Endodermal cell (in vitro differentiated cells): ENCODE results near the gene LMTK2. TPM values are rescaled to one million over a fixed set of nuclear protein-coding genes. Genes with fewer than 3 reads are reported as not detected.

Source experiments
- DNase-seq: peaks from one replicate; pipeline ENCODE4 v3.0.0-alpha.2; 2017
- H3K27ac ChIP-seq: 2 replicates; pipeline ENCODE4 v1.5.1; 2013; ENCODE audit warnings: mild to moderate bottlenecking, low read depth, low read length, moderate library complexity
- H3K27me3 ChIP-seq: 2 replicates; pipeline ENCODE4 v1.6.1; 2013; ENCODE audit warnings: mild to moderate bottlenecking, low read length, moderate library complexity; ENCODE audit not compliant: insufficient read depth, control insufficient read depth, poor library complexity, severe bottlenecking
- H3K36me3 ChIP-seq: 2 replicates; pipeline ENCODE4 v1.7.0; 2013; ENCODE audit warnings: mild to moderate bottlenecking, low read length, moderate library complexity; ENCODE audit not compliant: control insufficient read depth, insufficient read depth
- H3K4me1 ChIP-seq: one replicate; pipeline ENCODE4 v1.7.0; 2013; ENCODE audit warnings: low read length; ENCODE audit not compliant: control insufficient read depth, insufficient read depth
- H3K4me3 ChIP-seq: 2 replicates; pipeline ENCODE4 v1.5.1; 2013; ENCODE audit warnings: mild to moderate bottlenecking, low read length, moderate library complexity
- H3K9ac ChIP-seq: 2 replicates; pipeline ENCODE4 v1.6.1; 2013; ENCODE audit warnings: mild to moderate bottlenecking, low read length, moderate library complexity; ENCODE audit not compliant: poor library complexity, severe bottlenecking; ENCODE audit errors: extremely low read depth
- H3K9me3 ChIP-seq: 2 replicates; pipeline ENCODE4 v1.6.1; 2013; ENCODE audit warnings: mild to moderate bottlenecking, low read length, moderate library complexity; ENCODE audit not compliant: control insufficient read depth
- H3K27ac Mint-ChIP-seq: 2 replicates; pipeline ENCODE4 v1.8.0; 2020; ENCODE audit warnings: mixed read lengths
- H3K27me3 Mint-ChIP-seq: 2 replicates; pipeline ENCODE4 v1.8.0; 2021; ENCODE audit warnings: mild to moderate bottlenecking, mixed read lengths; ENCODE audit not compliant: insufficient read depth
- H3K36me3 Mint-ChIP-seq: 2 replicates; pipeline ENCODE4 v1.8.0; 2020; ENCODE audit warnings: low read depth, mixed read lengths
- H3K4me1 Mint-ChIP-seq: 2 replicates; pipeline ENCODE4 v1.8.0; 2020; ENCODE audit warnings: mixed read lengths
- H3K4me3 Mint-ChIP-seq: 2 replicates; pipeline ENCODE4 v1.8.0; 2020; ENCODE audit warnings: mild to moderate bottlenecking, moderate library complexity, mixed read lengths
- H3K9me3 Mint-ChIP-seq: 2 replicates; pipeline ENCODE4 v1.8.0; 2020; ENCODE audit warnings: mild to moderate bottlenecking, mixed read lengths
- WGBS, 2 experiments: methylation state at CpG; one replicate each; pipeline versions ENCODE4 v1.1.5 to v1.1.7; 2013; ENCODE audit warnings: missing lambda C conversion rate in 2 of 2, mixed read lengths in 1 of 2; ENCODE audit not compliant: insufficient coverage in 1 of 2, insufficient read length in 1 of 2; 5-methylcytosine and 5-hydroxymethylcytosine counted together
- total RNA-seq, 2 donors: library from RNA; stranded (reverse); fragmentation: NEBNext Ultra II Directional in 1 of 2; extraction: Animal tissue kit (Norgen Biotek cat#: 25700) in 1 of 2; gene quantifications; 2 replicates in 1 of 2; 3 replicates in 1 of 2; pipeline ENCODE4 v1.2.1, GENCODE V29; 2021
- TF ChIP-seq, protein P1 (sequence below): fragments of 200-600 bp; sonication (generic); conservative IDR thresholded peaks from 2 replicates; pipeline ENCODE4 v1.5.0; 2021; ENCODE audit warnings: antibody characterized with exemption, mild to moderate bottlenecking

The LMTK2 gene
- total RNA-seq, 2 donors from 2014 or later, result 23.5 to 25.6 TPM

DNA sequence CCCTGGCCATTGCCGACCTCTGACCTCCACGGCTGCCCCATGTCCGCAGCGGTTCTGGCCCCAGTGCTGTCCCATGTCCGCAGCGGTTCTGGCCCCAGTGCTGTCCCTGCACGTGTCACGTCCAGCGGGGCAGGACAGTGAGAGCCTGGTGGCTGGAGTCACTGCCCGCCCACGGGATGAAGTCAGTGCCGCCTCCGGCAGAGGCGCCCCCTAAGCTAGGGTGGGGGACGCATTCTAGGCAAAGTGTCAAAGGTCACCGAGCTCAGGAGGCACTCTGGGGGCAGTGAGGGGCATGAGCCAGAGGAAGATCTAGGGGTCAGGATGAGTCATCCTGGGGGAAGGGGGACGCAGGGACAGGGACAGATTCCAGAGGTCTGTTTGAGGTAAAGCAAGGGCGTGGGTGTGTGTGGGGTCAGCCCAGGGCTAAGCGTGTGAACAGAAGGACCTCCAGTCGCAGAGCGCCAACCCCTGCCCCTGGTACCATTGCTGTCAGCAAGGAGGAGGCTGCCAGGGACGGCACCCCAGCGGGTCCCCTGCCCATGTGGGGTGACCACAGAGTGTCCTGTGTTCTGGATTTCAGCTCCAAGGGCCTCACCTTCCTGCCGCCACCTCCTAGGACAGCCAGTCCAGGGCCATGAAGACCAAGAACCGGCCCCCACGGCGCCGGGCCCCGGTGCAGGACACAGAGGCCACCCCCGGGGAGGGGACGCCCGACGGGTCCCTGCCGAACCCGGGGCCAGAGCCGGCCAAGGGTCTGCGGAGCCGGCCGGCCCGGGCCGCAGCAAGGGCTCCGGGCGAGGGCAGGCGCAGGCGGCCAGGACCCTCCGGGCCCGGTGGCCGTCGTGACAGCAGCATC lies 105.2 kb downstream of the LMTK2 start:
- peak; percentile 60 for DNase-seq
- H3K4me3 Mint-ChIP-seq, result peak overlapping the region; percentile 52
- 89 to 90% methylated on average over 18 to 49 of the region's 49 CpGs for WGBS, 2 experiments

DNA sequence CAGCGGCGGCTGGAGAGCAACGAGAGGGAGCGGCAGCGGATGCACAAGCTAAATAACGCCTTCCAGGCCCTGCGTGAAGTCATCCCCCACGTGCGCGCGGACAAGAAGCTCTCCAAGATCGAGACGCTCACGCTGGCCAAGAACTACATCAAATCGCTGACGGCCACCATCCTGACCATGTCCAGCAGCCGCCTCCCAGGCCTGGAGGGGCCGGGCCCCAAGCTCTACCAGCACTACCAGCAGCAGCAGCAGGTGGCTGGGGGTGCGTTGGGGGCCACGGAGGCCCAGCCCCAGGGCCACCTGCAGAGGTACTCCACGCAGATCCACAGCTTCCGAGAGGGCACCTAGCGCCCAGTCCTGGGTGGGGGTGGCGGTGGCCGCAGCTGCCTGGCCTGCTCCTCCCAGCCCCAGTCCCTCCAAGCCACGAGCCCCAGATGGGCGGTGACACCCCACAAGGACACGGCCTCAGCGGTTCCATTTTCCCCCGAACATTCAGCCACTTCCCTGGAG lies 105.9 kb downstream of the LMTK2 start:
- Histone ChIP-seq H3K36me3 (no peaks in the 10 kb centered on the region), H3K27me3 (no peaks in the 10 kb centered on the region), H3K4me1 (no peaks in the 10 kb centered on the region), H3K9me3 (no peaks in the 10 kb centered on the region), H3K9ac (no peak overlapping the region), H3K4me3 (no peak overlapping the region), H3K27ac (no peak overlapping the region)
- Mint-ChIP-seq H3K4me1 (no peaks in the 10 kb centered on the region), H3K27me3 (peaks cover 2% of the 10 kb centered on the region), H3K36me3 (no peaks in the 10 kb centered on the region), H3K4me3 (no peak overlapping the region), H3K9me3 (no peaks in the 10 kb centered on the region), H3K27ac (no peak overlapping the region)
- peak; percentile 47 for DNase-seq
- WGBS, 2 experiments, result 93 to 96% methylated on average over 21 to 30 of the region's 30 CpGs
- TF ChIP-seq, protein P1, sequence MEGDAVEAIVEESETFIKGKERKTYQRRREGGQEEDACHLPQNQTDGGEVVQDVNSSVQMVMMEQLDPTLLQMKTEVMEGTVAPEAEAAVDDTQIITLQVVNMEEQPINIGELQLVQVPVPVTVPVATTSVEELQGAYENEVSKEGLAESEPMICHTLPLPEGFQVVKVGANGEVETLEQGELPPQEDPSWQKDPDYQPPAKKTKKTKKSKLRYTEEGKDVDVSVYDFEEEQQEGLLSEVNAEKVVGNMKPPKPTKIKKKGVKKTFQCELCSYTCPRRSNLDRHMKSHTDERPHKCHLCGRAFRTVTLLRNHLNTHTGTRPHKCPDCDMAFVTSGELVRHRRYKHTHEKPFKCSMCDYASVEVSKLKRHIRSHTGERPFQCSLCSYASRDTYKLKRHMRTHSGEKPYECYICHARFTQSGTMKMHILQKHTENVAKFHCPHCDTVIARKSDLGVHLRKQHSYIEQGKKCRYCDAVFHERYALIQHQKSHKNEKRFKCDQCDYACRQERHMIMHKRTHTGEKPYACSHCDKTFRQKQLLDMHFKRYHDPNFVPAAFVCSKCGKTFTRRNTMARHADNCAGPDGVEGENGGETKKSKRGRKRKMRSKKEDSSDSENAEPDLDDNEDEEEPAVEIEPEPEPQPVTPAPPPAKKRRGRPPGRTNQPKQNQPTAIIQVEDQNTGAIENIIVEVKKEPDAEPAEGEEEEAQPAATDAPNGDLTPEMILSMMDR, result no peak

More for the DNA sequence above, 105.2 kb downstream of the LMTK2 start:
- H3K36me3 Mint-ChIP-seq, result peaks cover 7% of the 10 kb centered on the region
- Histone ChIP-seq H3K27me3 (no peaks in the 10 kb centered on the region), H3K9me3 (no peaks in the 10 kb centered on the region), H3K27ac (no peak overlapping the region), H3K36me3 (peaks cover 2% of the 10 kb centered on the region), H3K4me3 (no peak overlapping the region), H3K9ac (no peak overlapping the region), H3K4me1 (no peaks in the 10 kb centered on the region)
- TF ChIP-seq, protein P1, result no peak
- peaks cover 2% of the 10 kb centered on the region for H3K27me3 Mint-ChIP-seq
- H3K9me3 Mint-ChIP-seq, result no peaks in the 10 kb centered on the region
- no peak overlapping the region for H3K27ac Mint-ChIP-seq
- H3K4me1 Mint-ChIP-seq, result no peaks in the 10 kb centered on the region

DNA sequence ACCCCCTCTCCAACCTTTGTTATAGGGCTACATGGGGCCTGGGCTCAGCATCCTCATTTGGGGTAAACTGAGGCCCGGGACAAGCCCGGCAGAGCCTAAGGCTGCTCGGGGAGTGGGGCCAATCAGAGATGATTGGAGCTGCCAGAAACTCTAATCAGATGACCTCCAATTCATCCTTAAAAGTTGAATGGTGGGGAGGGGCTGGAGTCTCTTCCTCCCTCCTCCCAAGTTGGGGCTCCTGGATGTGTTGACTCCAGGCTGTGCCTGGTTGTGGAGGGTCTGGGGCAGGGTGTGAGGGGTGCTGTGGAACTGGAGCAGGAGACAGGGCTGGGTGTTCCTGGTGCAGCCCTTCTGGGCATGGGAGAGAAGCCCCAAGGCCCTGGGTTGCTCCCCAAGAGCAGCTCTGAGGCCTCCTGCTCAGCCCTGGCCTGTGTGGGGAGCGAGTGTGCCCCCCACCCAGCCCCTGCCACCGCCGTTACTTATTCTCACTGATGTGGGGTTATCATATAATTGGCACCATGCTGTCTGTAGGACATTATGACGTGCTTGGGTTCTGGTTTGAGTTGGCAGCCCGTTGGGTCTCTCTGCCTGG lies 106.7 kb downstream of the LMTK2 start:
- Mint-ChIP-seq H3K9me3 (no peaks in the 10 kb centered on the region), H3K27me3 (peaks cover 2% of the 10 kb centered on the region), H3K27ac (no peak overlapping the region), H3K4me1 (no peaks in the 10 kb centered on the region), H3K4me3 (no peak overlapping the region), H3K36me3 (no peaks in the 10 kb centered on the region)
- Histone ChIP-seq H3K36me3 (no peaks in the 10 kb centered on the region), H3K9ac (no peak overlapping the region), H3K9me3 (no peaks in the 10 kb centered on the region), H3K4me3 (no peak overlapping the region), H3K27ac (no peak overlapping the region), H3K4me1 (no peaks in the 10 kb centered on the region), H3K27me3 (no peaks in the 10 kb centered on the region)
- TF ChIP-seq, protein P1, result no peak
- peak; percentile 34 for DNase-seq
- WGBS, 2 experiments, result 95 to 100% methylated on average over 3 to 8 of the region's 8 CpGs
